ENCODE data around the gene TMEM87B. TPM values are rescaled to one million over a fixed set of nuclear protein-coding genes. Genes with fewer than 3 reads are reported as not detected.

The TMEM87B gene
- total RNA-seq, 1 experiment from 2014 or later: 10.6 TPM

- DNase-seq (ENCODE audit: low spot score) (no peak), ATAC-seq (no peak)
- TF ChIP-seq FOXJ3 (CRISPR knock-in tag; IDR thresholded peaks at IDR 0.05; ENCODE audit: borderline replicate concordance): no peak
- no peak for TF ChIP-seq IRF2 (CRISPR knock-in tag; IDR thresholded peaks at IDR 0.05; ENCODE audit: borderline replicate concordance, low read depth)
- TF ChIP-seq HMGA2 (CRISPR knock-in tag; IDR thresholded peaks at IDR 0.05): no peak
- no peak for TF ChIP-seq ZMAT4 (CRISPR knock-in tag; IDR thresholded peaks at IDR 0.05)
- TF ChIP-seq SMAD4 (CRISPR knock-in tag; IDR thresholded peaks at IDR 0.05): no peak
- TF ChIP-seq ZNF219 (CRISPR knock-in tag; IDR thresholded peaks at IDR 0.05; ENCODE audit: borderline replicate concordance): no peak
- Mint-ChIP-seq H3K4me3 (no peak overlapping the region), H3K9me3 (no peaks in the 10 kb centered on the region), H3K4me1 (peaks cover 6% of the 10 kb centered on the region), H3K36me3 (no peaks in the 10 kb centered on the region), H3K27me3 (ENCODE audit: low read depth) (no peaks in the 10 kb centered on the region), H3K27ac (no peak overlapping the region)
- POLR2A ChIA-PET: no interaction called here
- CTCF ChIA-PET: no interaction called here
These were observed 94.1 kb downstream of the TMEM87B start for GRCh38 chr2:112149194-112149593.

GRCh38 chr2:112149866-112150435 is 94.9 kb downstream of the TMEM87B start:
- Mint-ChIP-seq H3K36me3 (no peaks in the 10 kb centered on the region), H3K27me3 (ENCODE audit: low read depth) (no peaks in the 10 kb centered on the region), H3K27ac (no peak overlapping the region), H3K4me3 (no peak overlapping the region), H3K4me1 (peaks cover 12% of the 10 kb centered on the region), H3K9me3 (no peaks in the 10 kb centered on the region)
- TF ChIP-seq AR (CRISPR knock-in tag; IDR thresholded peaks at IDR 0.05): no peak
- TF ChIP-seq ZNF317 (CRISPR knock-in tag; IDR thresholded peaks at IDR 0.05; ENCODE audit: borderline replicate concordance, low read depth): no peak
- no peak for TF ChIP-seq NR1H2 (CRISPR knock-in tag; IDR thresholded peaks at IDR 0.05)
- no peak for TF ChIP-seq ETV6 (CRISPR knock-in tag; IDR thresholded peaks at IDR 0.05)
- ChIA-PET POLR2A (no interaction called here), CTCF (no interaction called here)
- DNase-seq (ENCODE audit: low spot score): no peak
- ATAC-seq: no peak

GRCh38 chr2:112150447-112150846 is 95.4 kb downstream of the TMEM87B start:
- Mint-ChIP-seq H3K9me3 (no peaks in the 10 kb centered on the region), H3K27ac (0 out of 2 replicates have a peak overlapping the region, but pooled peaks have one; percentile 6), H3K4me3 (no peak overlapping the region), H3K27me3 (ENCODE audit: low read depth) (no peaks in the 10 kb centered on the region), H3K36me3 (no peaks in the 10 kb centered on the region), H3K4me1 (peaks cover 12% of the 10 kb centered on the region)
- CTCF ChIA-PET: no interaction called here
- POLR2A ChIA-PET: no interaction called here
- ATAC-seq: no peak
- DNase-seq (ENCODE audit: low spot score): no peak
- TF ChIP-seq KAT7 (CRISPR knock-in tag; IDR thresholded peaks at IDR 0.05; ENCODE audit: borderline replicate concordance) (no peak), TEAD4 (CRISPR knock-in tag; IDR thresholded peaks at IDR 0.05) (no peak), EMX1 (CRISPR knock-in tag; IDR thresholded peaks at IDR 0.05) (no peak), GTF2I (CRISPR knock-in tag; conservative IDR thresholded peaks at IDR 0.05) (no peak), TCF7 (CRISPR knock-in tag; IDR thresholded peaks at IDR 0.05; ENCODE audit: low read depth) (no peak), CDX4 (CRISPR knock-in tag; IDR thresholded peaks at IDR 0.05; ENCODE audit: borderline replicate concordance) (no peak), OVOL2 (CRISPR knock-in tag; IDR thresholded peaks at IDR 0.05; ENCODE audit: borderline replicate concordance) (no peak), ZNF396 (CRISPR knock-in tag; IDR thresholded peaks at IDR 0.05; ENCODE audit: borderline replicate concordance) (no peak), STAT6 (CRISPR knock-in tag; conservative IDR thresholded peaks at IDR 0.05; ENCODE audit: low read depth) (no peak), RELA (CRISPR knock-in tag; IDR thresholded peaks at IDR 0.05; ENCODE audit: borderline replicate concordance) (no peak), PRDM15 (CRISPR knock-in tag; IDR thresholded peaks at IDR 0.05) (no peak), ETV6 (CRISPR knock-in tag; IDR thresholded peaks at IDR 0.05) (no peak), ZNF219 (CRISPR knock-in tag; IDR thresholded peaks at IDR 0.05; ENCODE audit: borderline replicate concordance) (no peak), E2F5 (CRISPR knock-in tag; IDR thresholded peaks at IDR 0.05) (no peak)
